Gastrocnemius medialis (tissue), 4 donors: Measurements from ENCODE around the gene ZBTB16.

Source experiments
- POLR2A ChIP-seq, 2 donors: fragments of 450-650 bp; IDR thresholded peaks; one replicate each; pipeline ENCODE4 v1.6.1; 2017; ENCODE audit warnings: antibody characterized with exemption in 2 of 2, mild to moderate bottlenecking in 2 of 2, moderate library complexity in 2 of 2
- TF ChIP-seq, protein P1 (sequence below), 5 experiments: fragments of 450-650 bp in 3 of 5; fragments of 200-600 bp in 2 of 5; sonication (generic) in 2 of 5; IDR thresholded peaks in 4 of 5; conservative IDR thresholded peaks in 1 of 5; 1 replicate in 4 of 5; 2 replicates in 1 of 5; pipeline ENCODE4 v1.5.1; 2016 to 2019; ENCODE audit warnings: antibody characterized with exemption in 5 of 5, mild to moderate bottlenecking in 3 of 5, moderate library complexity in 3 of 5

- TF ChIP-seq, protein P1, sequence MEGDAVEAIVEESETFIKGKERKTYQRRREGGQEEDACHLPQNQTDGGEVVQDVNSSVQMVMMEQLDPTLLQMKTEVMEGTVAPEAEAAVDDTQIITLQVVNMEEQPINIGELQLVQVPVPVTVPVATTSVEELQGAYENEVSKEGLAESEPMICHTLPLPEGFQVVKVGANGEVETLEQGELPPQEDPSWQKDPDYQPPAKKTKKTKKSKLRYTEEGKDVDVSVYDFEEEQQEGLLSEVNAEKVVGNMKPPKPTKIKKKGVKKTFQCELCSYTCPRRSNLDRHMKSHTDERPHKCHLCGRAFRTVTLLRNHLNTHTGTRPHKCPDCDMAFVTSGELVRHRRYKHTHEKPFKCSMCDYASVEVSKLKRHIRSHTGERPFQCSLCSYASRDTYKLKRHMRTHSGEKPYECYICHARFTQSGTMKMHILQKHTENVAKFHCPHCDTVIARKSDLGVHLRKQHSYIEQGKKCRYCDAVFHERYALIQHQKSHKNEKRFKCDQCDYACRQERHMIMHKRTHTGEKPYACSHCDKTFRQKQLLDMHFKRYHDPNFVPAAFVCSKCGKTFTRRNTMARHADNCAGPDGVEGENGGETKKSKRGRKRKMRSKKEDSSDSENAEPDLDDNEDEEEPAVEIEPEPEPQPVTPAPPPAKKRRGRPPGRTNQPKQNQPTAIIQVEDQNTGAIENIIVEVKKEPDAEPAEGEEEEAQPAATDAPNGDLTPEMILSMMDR (IDR thresholded peaks at IDR 0.05 in 4 of 5, conservative IDR thresholded peaks at IDR 0.05 in 1 of 5): no peak
- TF ChIP-seq POLR2A (IDR thresholded peaks at IDR 0.05): no peak
Observed at GRCh38 chr11:114151631-114152030, 92.1 kb downstream of the ZBTB16 start.
